HepG2 (cell line): ENCODE data around the gene RPP25L. TPM values are rescaled to one million over a fixed set of nuclear protein-coding genes. Genes with fewer than 3 reads are reported as not detected.

Experiments
- CCDC6 ChIP-seq: sonication (generic); formaldehyde crosslinking; IDR thresholded peaks from 2 replicates; pipeline ENCODE4 v1.8.1; 2022; ENCODE audit warnings: mild to moderate bottlenecking, missing genetic modification reagents, moderate library complexity
- CEBPB ChIP-seq: IDR thresholded peaks from 2 replicates; pipeline ENCODE4 v1.6.1; 2011; ENCODE audit warnings: low read depth, low read length, improper control_type of control experiment, borderline replicate concordance
- ELF4 ChIP-seq: sonication (generic); formaldehyde crosslinking; IDR thresholded peaks from 2 replicates; pipeline ENCODE4 v1.5.0; 2020; ENCODE audit warnings: missing genetic modification reagents, mild to moderate bottlenecking, moderate library complexity, borderline replicate concordance
- GLI4 ChIP-seq: sonication (generic); formaldehyde crosslinking; IDR thresholded peaks from 2 replicates; pipeline ENCODE4 v1.5.1; 2020; ENCODE audit warnings: missing genetic modification reagents, mild to moderate bottlenecking, moderate library complexity, borderline replicate concordance
- GLMP ChIP-seq: sonication (generic); formaldehyde crosslinking; IDR thresholded peaks from 2 replicates; pipeline ENCODE4 v1.9.0; 2021; ENCODE audit warnings: missing genetic modification reagents, mild to moderate bottlenecking, borderline replicate concordance
- KAT2B ChIP-seq: fragments of 150-350 bp; IDR thresholded peaks from 2 replicates; pipeline ENCODE4 v1.6.1; 2014; ENCODE audit warnings: low read depth, low read length, borderline replicate concordance
- NFIC ChIP-seq: IDR thresholded peaks from 2 replicates; pipeline ENCODE4 v1.6.1; 2012; ENCODE audit warnings: mild to moderate bottlenecking, low read length, inconsistent platforms
- PCBP1 ChIP-seq: fragments of 200-400 bp; formaldehyde crosslinking; IDR thresholded peaks from 2 replicates; pipeline ENCODE4 v1.6.1; 2017; ENCODE audit warnings: mild to moderate bottlenecking, low read depth, low read length, borderline replicate concordance
- RXRB ChIP-seq: IDR thresholded peaks from 2 replicates; pipeline ENCODE4 v1.6.1; 2016; ENCODE audit warnings: borderline replicate concordance, missing genetic modification reagents, missing compliant biosample characterization
- SIN3B ChIP-seq: fragments of 150-350 bp; IDR thresholded peaks from 2 replicates; pipeline ENCODE4 v1.6.1; 2014; ENCODE audit warnings: low read length
- TAF15 ChIP-seq: fragments of 200-400 bp; formaldehyde crosslinking; IDR thresholded peaks from one replicate; pipeline ENCODE4 v1.6.1; 2018; ENCODE audit warnings: mild to moderate bottlenecking, low read depth, low read length; ENCODE audit not compliant: poor library complexity, severe bottlenecking
- TCF7 ChIP-seq: sonication (generic); IDR thresholded peaks from 2 replicates; pipeline ENCODE4 v1.6.1; 2016; ENCODE audit warnings: antibody characterized with exemption, low read depth
- TMF1 ChIP-seq: sonication (generic); formaldehyde crosslinking; IDR thresholded peaks from 2 replicates; pipeline ENCODE4 v1.8.1; 2022; ENCODE audit warnings: low read depth, missing genetic modification reagents
- ZNF101 ChIP-seq: sonication (generic); formaldehyde crosslinking; IDR thresholded peaks from 2 replicates; pipeline ENCODE4 v1.4.0; 2020; ENCODE audit warnings: mild to moderate bottlenecking, low read depth, missing genetic modification reagents, borderline replicate concordance
- ZNF12 ChIP-seq: sonication (generic); formaldehyde crosslinking; IDR thresholded peaks from 2 replicates; pipeline ENCODE4 v1.5.0; 2020; ENCODE audit warnings: missing genetic modification reagents
- ZNF343 ChIP-seq: sonication (generic); formaldehyde crosslinking; IDR thresholded peaks from 2 replicates; pipeline ENCODE4 v1.4.0; 2020; ENCODE audit warnings: mild to moderate bottlenecking, missing genetic modification reagents
- ZNF44 ChIP-seq: sonication (generic); formaldehyde crosslinking; IDR thresholded peaks from 2 replicates; pipeline ENCODE4 v1.5.1; 2020; ENCODE audit warnings: mild to moderate bottlenecking, missing genetic modification reagents
- ZNF512B ChIP-seq: sonication (generic); formaldehyde crosslinking; IDR thresholded peaks from 2 replicates; pipeline ENCODE4 v1.5.1; 2020; ENCODE audit warnings: missing genetic modification reagents, mild to moderate bottlenecking, borderline replicate concordance
- ZNF615 ChIP-seq: sonication (generic); formaldehyde crosslinking; IDR thresholded peaks from 2 replicates; pipeline ENCODE4 v1.5.0; 2020; ENCODE audit warnings: mild to moderate bottlenecking, missing genetic modification reagents, borderline replicate concordance
- polyA plus RNA-seq, 8 experiments: library from polyadenylated mRNA; depleted of rRNA in 3 of 8; stranded (reverse) in 7 of 8; unstranded in 1 of 8; fragments of >200 nt; fragmentation: Illumina TruSeq in 4 of 8; extraction: Trizol in 4 of 8; gene quantifications; 2 replicates each; pipeline versions ENCODE4 v1.2.1 to v1.2.3, GENCODE V29; 2011 to 2016; ENCODE audit warnings: low read depth in 4 of 8, missing spikeins in 1 of 8, mixed read lengths in 1 of 8; ENCODE audit not compliant: insufficient read depth in 1 of 8
- total RNA-seq, 5 experiments: library from RNA; depleted of rRNA; stranded (reverse); fragments of >200 nt; fragmentation: Illumina TruSeq; extraction: Trizol; gene quantifications; 2 replicates each; pipeline ENCODE4 v1.2.3, GENCODE V29; 2016; ENCODE audit warnings: low read depth in 1 of 5
- TF ChIP-seq, protein P1 (sequence below): sonication (generic); formaldehyde crosslinking; IDR thresholded peaks from 2 replicates; pipeline ENCODE4 v1.4.0; 2020; ENCODE audit warnings: missing genetic modification reagents
- TF ChIP-seq, protein P2 (sequence below): IDR thresholded peaks from 2 replicates; pipeline ENCODE4 v1.6.1; 2016; ENCODE audit warnings: missing compliant biosample characterization, missing genetic modification reagents, borderline replicate concordance
- TF ChIP-seq, protein P3 (sequence below), 2 experiments: fragments of 450-650 bp in 1 of 2; sonication (generic) in 1 of 2; formaldehyde crosslinking; IDR thresholded peaks; 2 replicates each; pipeline versions ENCODE4 v1.5.0 to v1.8.0; 2020 to 2022; ENCODE audit warnings: mild to moderate bottlenecking in 1 of 2, missing genetic modification reagents in 1 of 2

Gene RPP25L
- total and polyA plus RNA-seq, 2 of the 13 experiments (the other 11 are each of a cell fraction or from before 2014, with no cell fraction given): 24.5 to 27.3 TPM

- TF ChIP-seq, protein P1, sequence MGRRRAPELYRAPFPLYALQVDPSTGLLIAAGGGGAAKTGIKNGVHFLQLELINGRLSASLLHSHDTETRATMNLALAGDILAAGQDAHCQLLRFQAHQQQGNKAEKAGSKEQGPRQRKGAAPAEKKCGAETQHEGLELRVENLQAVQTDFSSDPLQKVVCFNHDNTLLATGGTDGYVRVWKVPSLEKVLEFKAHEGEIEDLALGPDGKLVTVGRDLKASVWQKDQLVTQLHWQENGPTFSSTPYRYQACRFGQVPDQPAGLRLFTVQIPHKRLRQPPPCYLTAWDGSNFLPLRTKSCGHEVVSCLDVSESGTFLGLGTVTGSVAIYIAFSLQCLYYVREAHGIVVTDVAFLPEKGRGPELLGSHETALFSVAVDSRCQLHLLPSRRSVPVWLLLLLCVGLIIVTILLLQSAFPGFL (CRISPR knock-in tag): no peak
- no peak for TF ChIP-seq ZNF12 (CRISPR knock-in tag)
- TF ChIP-seq PCBP1: no peak
- TF ChIP-seq CCDC6: no peak
- TF ChIP-seq, protein P2, sequence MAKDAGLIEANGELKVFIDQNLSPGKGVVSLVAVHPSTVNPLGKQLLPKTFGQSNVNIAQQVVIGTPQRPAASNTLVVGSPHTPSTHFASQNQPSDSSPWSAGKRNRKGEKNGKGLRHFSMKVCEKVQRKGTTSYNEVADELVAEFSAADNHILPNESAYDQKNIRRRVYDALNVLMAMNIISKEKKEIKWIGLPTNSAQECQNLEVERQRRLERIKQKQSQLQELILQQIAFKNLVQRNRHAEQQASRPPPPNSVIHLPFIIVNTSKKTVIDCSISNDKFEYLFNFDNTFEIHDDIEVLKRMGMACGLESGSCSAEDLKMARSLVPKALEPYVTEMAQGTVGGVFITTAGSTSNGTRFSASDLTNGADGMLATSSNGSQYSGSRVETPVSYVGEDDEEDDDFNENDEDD (CRISPR knock-in tag): peak; percentile 42; the same call in 1 of the 2 replicates
- no peak for TF ChIP-seq ELF4 (CRISPR knock-in tag)
- TF ChIP-seq CEBPB: no peak
- no peak for TF ChIP-seq ZNF101
- TF ChIP-seq TCF7: no peak
- TF ChIP-seq ZNF512B (CRISPR knock-in tag): no peak
- TF ChIP-seq, protein P3, sequence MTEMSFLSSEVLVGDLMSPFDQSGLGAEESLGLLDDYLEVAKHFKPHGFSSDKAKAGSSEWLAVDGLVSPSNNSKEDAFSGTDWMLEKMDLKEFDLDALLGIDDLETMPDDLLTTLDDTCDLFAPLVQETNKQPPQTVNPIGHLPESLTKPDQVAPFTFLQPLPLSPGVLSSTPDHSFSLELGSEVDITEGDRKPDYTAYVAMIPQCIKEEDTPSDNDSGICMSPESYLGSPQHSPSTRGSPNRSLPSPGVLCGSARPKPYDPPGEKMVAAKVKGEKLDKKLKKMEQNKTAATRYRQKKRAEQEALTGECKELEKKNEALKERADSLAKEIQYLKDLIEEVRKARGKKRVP (CRISPR knock-in tag; IDR thresholded peaks at IDR 0.05): no peak
- no peak for TF ChIP-seq KAT2B
- TF ChIP-seq NFIC: no peak
- TF ChIP-seq ZNF44 (CRISPR knock-in tag): no peak
- no peak for TF ChIP-seq ZNF615
- TF ChIP-seq TAF15: no peak
- no peak for TF ChIP-seq TMF1 (CRISPR knock-in tag)
- TF ChIP-seq GLI4: no peak
- TF ChIP-seq RXRB (CRISPR knock-in tag): no peak
- TF ChIP-seq GLMP: no peak
- no peak for TF ChIP-seq ZNF343 (CRISPR knock-in tag)
- no peak for TF ChIP-seq SIN3B
These were observed 8.4 kb upstream of the RPP25L start, which contains the start of gene DCTN3 (continued) for GRCh38 chr9:34620061-34620994.
